Effector CD4-positive, alpha-beta T cell (primary cell): ENCODE measurements around the gene ZNF446.
"Not testable (repeated sequence)": the region's sequence is repeated elsewhere in the genome, so short reads cannot be mapped to it uniquely, and the experiment has no call there.

Source experiments
- DNase-seq: peaks from one replicate; pipeline ENCODE4 v3.0.0-alpha.2; 2020

The ZNF446 gene

GRCh38 chr19:58470837-58471543 lies 5.2 kb upstream of the ZNF446 start:
- DNase-seq: not testable (repeated sequence)

GRCh38 chr19:58471736-58472135 lies 4.4 kb upstream of the ZNF446 start:
- DNase-seq: no peak

GRCh38 chr19:58473775-58474174 lies 2.4 kb upstream of the ZNF446 start:
- no peak for DNase-seq

- no peak for DNase-seq
Measured at GRCh38 chr19:58474291-58474996, 1.7 kb upstream of the ZNF446 start.

- DNase-seq: no peak
Measured at GRCh38 chr19:58474997-58475713, 997 bp upstream of the ZNF446 start.

- no peak for DNase-seq
Measured at GRCh38 chr19:58476498-58477015, 405 bp downstream of the ZNF446 start.

- no peak for DNase-seq
Measured at GRCh38 chr19:58477130-58477529, 978 bp downstream of the ZNF446 start.

- DNase-seq: no peak
Measured at GRCh38 chr19:58477871-58478270, 1.7 kb downstream of the ZNF446 start.

GRCh38 chr19:58479303-58479702 lies 3.2 kb downstream of the ZNF446 start:
- DNase-seq: no peak

GRCh38 chr19:58479736-58480480 lies 3.8 kb downstream of the ZNF446 start:
- no peak for DNase-seq

- DNase-seq: no peak
Measured at GRCh38 chr19:58480481-58480830, 4.3 kb downstream of the ZNF446 start.

- DNase-seq: no peak
Measured at GRCh38 chr19:58480831-58481230, 4.7 kb downstream of the ZNF446 start.

- DNase-seq: no peak
Measured at GRCh38 chr19:58482372-58482771, 6.2 kb downstream of the ZNF446 start.

GRCh38 chr19:58483776-58484175 lies 7.6 kb downstream of the ZNF446 start:
- no peak for DNase-seq

- not testable (repeated sequence) for DNase-seq
Measured at GRCh38 chr19:58484349-58484748, 8.2 kb downstream of the ZNF446 start.

GRCh38 chr19:58491393-58491792 lies 15.2 kb downstream of the ZNF446 start:
- DNase-seq: no peak

GRCh38 chr19:58492265-58492664 lies 16.1 kb downstream of the ZNF446 start:
- DNase-seq: no peak

GRCh38 chr19:58497634-58498170 lies 21.6 kb downstream of the ZNF446 start:
- no peak for DNase-seq

GRCh38 chr19:58498316-58499020 lies 22.3 kb downstream of the ZNF446 start:
- no peak for DNase-seq

- peak; percentile 83 for DNase-seq
Measured at GRCh38 chr19:58499021-58499927, 23.1 kb downstream of the ZNF446 start.

- DNase-seq: no peak
Measured at GRCh38 chr19:58500242-58500641, 24.1 kb downstream of the ZNF446 start.
